ENCODE measurements around the gene ROR2.
"Not testable (repeated sequence)": the region's sequence is repeated elsewhere in the genome, so short reads cannot be mapped to it uniquely, and the experiment has no call there.

GRCh38 chr9:91634832-91635231 is 315.2 kb downstream of the ROR2 start:
- TF ChIP-seq CTCF (conservative IDR thresholded peaks at IDR 0.05; ENCODE audit: low read length); EZH2phosphoT487 (IDR thresholded peaks at IDR 0.05; ENCODE audit: borderline replicate concordance): not testable (repeated sequence)
